GM19468 (cell line): Measurements from ENCODE around the gene WDR33.
A peak's percentile ranks its signal among the peaks of the same experiment; 100 is the strongest.
"Not testable (repeated sequence)": the region's sequence is repeated elsewhere in the genome, so short reads cannot be mapped to it uniquely, and the experiment has no call there.

Experiments used
- ATAC-seq: cut with Tn5 transposase; IDR thresholded peaks from one replicate; pipeline ENCODE4 v1.9.1; 2021; ENCODE audit warnings: mild to moderate bottlenecking, moderate library complexity, moderate number of reproducible peaks; ENCODE audit not compliant: unreplicated experiment; ENCODE audit errors: extremely low read depth

The WDR33 gene

DNA sequence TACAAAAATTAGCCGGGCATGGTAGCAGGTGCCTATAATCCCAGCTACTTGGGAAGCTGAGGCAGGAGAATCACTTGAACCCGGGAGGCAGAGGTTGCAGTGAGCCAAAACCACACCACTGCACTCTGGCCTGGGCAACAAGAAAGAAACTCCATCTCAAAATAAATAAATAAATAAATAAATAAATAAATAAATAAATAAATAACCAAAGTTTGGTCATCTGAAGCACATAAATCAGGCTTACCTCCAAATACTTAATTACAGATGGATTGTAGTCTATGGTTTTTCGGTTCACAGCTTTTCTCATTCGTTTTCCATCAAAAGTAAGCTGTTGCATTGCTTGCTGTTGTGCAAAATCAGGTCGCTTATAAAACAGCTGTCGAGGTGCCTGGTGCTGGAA, 40.4 kb downstream of the WDR33 start:
- not testable (repeated sequence) for ATAC-seq

DNA sequence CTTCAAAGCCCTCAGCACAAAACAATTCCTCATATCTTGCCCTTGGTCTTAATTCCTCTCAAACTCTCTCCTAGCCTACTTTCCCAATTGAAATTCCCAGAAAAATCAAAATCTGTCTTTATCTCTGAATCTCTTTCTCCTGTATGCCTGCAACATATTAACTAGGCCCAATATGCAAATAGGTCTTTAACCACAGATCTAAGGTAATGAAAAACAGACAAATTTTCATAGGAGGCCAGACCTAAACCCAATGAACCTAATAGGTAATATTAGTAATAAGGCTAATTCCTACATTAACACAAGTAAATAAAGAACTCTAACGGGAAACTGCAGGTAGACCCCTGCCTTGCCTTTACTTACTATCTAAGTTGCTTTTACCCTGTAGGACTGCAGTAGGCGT, 41.4 kb downstream of the WDR33 start:
- no peak for ATAC-seq

DNA sequence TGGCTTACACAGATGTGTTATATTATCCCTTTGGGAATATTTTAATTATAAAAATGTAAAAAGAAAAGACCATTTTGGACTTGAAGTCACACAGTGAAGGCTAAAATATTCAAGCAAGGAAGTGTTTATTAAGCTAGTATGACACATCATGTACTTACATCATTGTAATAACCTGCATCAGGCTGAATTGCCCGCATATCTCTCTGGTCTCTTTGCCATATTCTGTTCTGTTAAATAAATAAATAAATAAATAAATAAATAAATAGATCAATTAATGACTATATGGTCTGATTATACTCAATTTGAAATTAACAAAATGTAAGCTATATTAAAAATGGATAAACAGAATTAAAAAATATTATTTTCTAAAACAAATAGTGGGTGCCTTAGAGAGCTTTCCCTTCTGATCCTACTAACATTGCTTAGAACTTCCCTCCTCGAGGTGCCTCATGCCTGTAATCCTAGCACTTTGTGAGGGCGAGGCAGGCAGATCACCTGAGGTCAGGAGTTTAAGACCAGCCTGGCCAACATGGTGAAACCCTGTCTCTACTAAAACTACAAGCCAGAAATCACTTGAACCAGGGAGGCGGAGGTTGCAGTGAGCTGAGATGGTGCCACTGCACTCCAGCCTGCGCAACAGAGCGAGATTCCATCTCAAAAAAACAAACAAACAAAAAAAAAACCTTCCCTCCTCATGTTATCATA, 42.0 kb downstream of the WDR33 start:
- no peak for ATAC-seq

DNA sequence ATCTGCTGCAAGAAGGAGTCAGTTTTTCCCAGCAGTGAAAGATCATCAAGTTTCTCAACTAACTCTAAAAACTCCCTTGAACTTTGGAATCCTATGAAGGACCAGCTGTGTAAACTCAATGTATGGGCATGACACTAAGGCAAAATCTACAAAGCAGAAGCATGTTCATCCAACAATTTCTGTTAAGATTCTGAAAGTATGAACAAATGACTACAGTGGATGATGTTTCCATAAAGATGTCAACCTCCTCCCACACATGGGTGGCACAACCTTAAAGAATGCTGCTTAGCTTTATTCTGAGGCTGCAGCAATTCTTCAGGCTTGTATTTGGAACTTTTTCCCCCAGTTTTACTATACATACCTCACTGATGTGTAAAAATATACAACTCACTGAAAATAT, 47.2 kb downstream of the WDR33 start:
- ATAC-seq, result no peak

DNA sequence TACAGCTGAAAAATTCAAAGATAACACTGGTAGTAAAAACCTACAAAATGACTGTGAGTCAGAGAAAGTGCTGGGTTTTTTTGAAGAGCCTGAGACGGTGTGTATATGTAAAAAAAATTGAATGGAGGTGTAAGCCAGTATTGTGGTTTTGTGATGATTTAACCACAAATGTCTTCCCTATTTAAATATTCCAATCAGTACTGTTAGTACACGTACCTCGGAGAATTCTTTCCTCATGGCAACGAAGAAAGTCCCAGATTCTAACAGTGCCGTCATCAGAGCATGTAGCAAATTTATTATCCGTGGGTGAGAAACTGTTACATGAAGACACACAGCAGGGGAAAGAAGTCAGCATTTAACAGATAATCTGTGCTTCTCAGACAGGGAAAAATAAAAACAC, 48.1 kb downstream of the WDR33 start:
- no peak for ATAC-seq

DNA sequence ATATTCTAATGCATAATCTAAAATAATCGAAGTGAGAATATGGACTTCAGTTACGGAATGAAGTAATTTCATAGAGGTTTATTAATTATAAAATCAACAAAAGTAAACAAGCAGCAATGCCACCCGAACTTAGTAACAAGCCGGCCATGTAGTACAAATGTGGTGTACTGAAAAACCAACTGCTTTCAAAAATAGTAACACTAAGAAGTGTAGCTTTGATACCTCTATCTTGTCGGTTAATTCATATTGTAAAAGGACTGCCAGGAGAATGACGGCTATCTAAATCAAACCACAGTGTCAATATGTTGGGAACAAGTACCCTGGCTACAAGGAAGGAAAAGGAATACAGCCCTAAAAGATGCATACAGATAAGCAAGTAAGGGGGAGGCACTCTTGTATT, 48.5 kb downstream of the WDR33 start:
- no peak for ATAC-seq

DNA sequence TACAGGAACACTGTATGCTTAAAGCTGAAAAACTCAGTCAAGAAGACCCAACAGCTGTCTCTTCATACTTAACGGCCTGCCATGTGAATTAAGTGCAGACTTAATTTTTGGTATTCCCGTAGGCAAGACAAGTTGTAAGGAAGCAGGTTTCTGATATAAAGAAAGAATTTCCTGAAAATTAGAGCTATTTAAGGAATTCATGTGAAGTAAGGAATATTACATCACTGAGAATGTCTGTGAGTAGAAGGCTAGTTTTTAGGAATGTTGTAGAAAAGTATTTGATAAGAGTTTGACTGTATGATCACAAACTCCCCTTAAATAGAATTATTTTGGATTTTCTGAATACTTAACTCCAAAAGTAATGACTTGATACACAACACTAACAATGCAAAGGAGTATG, 51.0 kb downstream of the WDR33 start:
- no peak for ATAC-seq

DNA sequence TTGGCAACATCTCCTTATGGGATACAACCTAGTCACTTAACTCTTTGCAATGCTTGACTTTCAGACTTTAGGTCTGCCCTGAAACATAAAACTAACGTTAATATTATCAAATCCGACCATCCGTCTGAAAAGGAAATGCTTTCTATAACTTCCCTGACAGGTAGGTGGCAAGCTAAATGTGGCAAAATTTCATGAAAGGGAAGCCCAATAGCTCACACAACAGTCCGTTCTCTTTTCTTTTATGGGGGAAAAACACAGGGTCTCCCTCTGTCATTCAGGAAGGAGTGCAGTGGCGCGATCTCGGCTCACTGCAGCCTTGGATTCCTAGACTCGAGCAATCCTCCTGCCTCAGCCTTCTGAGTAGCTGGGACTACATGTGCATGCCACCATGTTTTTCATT, 56.8 kb downstream of the WDR33 start:
- no peak for ATAC-seq

DNA sequence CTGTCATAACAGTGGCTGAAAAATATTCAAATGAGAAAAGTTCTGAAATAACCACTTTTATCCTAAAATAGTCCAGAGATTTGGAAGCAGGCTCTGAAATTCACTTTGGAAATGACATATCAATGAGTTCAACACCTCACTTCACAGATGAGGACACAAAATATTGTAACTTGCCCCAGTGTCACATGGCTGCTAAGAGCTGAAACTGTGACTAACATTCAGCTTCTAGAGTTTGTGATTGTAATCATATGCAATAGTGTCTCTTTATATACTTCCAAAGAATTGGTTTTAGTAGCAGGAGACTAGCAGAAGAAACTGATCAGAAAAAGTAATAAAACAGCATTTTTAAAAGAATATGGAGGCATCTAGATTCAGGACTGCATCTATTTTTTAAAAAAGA, 57.6 kb downstream of the WDR33 start:
- ATAC-seq, result no peak

DNA sequence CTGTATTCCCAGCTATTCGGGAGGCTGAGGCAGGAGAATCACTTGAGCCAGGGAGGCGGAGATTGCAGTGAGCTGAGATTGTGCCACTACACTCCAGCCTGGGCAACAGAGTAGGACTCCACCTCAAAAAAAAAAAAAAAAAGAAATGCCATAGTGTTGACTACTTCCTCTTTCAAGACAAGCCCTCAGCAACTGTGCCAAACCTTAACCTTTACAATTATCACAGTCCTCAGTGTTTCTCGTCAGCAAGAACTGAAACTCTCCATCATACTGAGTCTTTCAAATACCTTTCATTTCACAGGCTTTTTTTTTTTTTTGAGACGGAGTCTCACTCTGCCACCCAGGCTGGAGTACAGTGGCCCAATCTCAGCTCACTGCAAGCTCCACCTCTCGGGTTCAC, 61.4 kb downstream of the WDR33 start:
- peak; percentile 100 for ATAC-seq

DNA sequence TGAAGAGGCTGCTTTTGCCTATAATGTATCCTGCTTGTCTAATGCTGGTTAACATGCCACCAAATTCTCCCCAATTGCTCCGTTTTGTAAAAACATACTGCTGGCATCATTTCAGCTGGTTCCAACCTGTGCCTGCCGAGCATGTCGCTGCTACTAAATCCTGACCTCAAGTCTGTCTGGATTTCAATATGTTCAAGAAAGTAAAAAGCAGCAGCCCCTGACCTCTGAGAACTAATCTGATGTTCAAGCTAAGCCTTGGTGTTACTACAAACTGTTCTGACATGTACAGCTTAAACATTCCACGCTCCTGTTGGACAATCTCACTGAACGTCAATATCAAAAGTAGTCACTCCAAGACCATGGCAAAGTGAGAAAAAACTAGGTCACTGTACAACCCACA, 63.4 kb downstream of the WDR33 start:
- ATAC-seq, result no peak

DNA sequence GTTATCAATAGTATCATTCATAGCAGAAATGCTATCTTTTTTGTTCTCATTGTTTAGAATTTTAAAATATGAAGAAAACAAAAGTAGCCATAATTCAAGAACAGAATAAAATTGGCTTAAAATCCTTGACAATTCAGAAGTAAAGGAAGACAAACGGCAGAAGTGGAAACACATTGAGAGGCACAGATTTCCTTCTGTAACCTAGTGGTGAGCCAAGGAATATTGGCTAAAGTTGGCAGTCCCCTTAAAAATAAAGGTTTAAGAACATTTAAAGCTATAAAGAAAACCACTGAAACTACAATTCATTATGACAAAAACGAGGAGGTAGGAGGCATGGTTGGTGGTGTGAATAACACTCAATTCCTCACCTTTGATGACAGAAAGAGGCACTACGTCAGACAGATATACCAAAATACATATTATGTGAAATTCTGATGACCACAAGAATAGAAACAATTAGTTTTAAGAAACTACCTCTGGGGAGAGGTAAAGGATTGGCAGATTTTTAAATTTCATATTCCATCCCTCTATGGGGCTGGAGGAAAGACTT, 67.4 kb downstream of the WDR33 start:
- no peak for ATAC-seq

DNA sequence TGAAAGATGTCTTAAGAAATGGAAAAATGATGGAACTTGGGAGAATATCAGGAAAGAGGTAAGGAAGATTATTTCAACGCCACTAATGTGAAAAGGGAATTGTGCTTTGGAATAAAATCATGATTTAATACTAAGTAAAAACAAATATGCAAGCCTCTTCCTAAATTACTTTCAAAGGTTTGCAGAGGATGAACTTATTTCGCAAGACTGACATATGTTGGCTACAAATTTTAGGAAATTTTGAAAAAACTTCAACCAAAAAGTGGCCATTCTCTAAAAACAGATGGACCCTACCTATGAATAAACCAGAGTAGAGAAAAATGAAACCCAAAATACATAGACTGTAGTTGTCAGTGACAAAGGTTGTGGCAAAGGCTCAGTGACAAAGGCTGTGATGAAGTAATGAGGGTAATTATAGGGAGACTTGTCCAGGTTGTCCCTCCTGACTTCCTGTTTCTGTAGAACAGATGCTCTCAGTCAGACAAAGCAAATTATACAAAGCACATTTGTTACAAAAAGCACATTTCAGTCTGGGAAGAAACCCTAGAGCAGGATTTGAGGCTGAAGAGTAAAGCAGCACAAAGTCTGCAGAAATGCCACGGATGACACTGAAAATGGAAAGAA, 70.2 kb downstream of the WDR33 start:
- no peak for ATAC-seq

DNA sequence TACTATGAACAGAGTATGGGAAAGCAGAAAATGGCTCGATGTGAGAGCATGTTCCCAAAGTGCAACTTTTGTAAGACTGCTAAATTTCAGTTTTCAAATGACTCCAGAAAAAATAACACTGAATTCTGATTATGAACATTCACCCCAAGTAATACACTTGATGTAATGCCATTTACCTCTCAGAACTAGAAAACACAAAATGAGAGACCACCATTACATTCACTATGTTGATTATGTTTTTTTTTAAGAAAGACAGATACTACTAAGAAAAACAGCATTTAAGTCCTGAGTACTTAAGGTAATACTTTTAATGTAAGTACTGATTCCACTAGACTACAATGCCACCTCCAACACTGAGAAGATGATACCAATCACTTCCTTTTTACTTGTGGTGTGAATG, 71.2 kb downstream of the WDR33 start:
- no peak for ATAC-seq

DNA sequence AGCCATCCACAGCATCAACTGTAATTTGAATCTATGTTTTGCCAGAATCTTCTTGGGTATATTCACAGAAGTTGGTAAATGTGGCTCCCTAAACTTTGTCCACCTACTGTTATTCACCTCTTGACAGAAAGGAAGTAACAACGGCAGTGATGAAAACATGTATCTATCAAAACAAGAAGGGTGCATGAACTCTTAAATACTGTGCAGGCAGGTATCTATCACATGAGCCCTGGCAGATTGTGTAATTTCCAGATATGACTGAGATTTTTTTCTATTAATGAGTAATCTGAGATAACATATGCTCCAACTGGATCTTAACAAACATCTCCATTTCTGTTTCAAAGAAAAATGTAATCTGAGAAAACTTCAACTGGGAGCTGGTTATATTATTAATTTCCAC, 73.1 kb downstream of the WDR33 start:
- no peak for ATAC-seq

DNA sequence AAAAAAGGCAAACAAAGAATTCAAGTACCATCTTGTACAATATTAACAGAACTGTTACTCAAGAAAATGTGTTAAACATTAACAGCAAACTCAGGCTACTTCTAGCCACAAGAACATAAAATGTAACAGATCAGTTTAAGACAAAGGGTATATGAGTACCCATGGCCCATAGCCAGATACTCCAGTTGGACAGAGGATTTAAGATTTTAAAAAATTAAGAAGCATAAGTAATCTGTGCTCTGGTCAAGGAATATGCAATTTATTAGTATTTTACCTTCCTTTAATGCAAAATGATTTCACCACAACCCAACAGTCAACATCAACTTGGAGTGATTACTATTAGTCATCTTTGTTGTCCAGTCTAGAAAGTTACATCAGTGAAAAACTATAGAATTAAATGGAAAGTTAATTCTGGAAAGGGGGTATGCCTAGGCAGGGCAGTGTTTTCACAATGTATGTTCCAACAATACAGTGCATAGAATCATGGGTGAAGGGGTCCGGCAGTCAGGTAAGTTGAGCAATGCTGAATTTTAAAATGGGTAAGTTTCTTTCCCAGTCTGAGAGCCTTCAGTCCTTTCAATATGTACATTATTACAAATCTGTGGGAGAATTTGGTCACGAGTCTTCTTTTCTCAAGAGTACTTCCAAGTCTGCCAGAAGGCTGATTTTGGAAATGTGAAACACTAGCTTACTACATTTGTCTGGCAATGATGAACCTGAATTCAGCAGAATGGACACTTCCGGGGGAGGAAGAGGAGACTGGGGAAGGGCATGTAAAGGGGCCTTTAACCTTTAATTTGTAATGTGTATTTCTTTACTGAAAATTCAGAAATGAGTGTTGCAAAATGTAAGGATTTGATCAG, 75.2 kb downstream of the WDR33 start:
- no peak for ATAC-seq

DNA sequence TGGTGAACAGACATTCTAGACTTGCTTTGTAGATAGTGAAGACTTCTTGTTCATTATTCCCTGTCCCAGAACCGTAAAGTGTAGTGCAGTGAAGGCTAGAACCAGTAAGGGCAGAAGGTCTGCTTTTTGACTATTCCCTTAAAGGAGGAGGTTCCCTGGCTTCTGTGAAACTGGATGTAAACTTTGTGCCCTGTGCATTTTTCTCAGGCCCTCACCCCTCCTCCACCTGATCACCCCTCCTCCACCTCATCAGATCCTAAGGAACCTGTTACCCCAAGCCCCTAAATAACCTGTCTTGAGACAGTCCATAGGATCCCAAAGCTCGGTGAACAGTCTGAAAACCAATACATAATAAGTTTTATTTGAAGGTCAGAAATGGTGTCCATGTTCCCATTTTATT, 75.9 kb downstream of the WDR33 start:
- ATAC-seq, result no peak

DNA sequence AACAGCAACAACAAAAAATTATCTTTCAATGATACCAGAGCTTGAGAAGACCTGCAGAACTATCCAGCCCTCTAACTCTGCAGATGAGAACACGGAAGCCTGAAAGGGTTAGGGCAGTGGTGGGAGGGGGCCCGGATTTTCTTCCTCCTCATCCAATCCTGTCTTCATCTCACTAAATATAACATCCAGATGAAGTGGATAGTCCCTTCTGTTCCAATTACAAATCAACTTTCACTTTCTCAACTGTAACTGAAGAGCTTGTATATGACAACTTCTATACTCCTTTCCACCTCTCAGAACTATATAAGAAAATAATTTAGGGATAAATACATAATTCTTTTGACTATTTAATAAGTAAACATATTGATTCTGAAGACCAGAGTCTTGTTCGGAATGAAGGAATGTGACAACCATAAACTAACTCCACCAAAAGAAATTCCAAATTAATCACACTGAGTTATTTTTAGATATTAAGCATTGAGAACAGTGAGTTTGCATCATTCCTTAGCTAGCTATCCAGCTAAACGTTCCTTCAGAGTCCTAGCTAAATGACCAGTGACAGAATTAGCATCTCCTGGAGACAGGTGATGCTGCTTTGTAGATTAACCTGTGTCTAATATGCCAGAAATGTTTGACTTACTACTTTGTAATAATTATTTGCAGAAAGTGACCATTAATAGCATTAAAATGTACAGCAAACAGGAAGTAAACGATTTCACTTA, 77.0 kb downstream of the WDR33 start:
- no peak for ATAC-seq

DNA sequence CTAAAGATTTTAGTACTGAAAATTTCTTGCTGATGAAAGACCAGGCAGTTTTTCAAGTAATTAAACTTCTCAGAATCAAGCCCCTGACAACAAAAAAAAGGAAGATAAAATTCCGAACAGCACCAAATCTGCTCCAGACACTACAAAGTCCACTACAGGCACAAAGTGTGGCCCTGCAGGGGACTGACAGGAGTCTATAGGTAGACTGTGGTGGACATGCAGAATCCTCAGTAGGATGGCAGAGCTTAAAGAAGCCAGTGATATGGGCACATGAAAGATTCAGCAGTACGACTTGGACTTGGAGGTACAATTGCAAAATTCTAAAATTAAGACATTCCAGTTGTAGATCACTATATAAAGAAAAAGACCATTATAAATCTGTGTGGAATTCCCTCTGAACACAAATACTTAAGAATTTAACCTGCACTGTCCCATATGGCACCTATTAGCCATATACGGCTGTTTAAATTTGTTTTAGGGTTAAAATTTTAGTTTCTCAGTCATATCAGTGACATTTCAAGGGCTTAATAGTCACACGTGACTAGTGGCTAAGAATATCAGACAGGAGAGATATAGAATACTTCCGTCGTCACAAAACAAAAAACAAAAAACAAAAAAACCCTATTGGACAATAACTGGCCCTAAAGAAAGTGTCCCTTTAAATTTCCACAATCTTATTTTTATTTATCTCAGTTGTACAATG, 77.7 kb downstream of the WDR33 start:
- no peak for ATAC-seq
